Trophoblast cell (in vitro differentiated cells and primary cell): Measurements from ENCODE around the gene CNN3.
A peak's percentile ranks its signal among the peaks of the same experiment; 100 is the strongest.

Source experiments
- DNase-seq, 2 donors: peaks; one replicate each; pipeline ENCODE4 v3.0.0-alpha.2; 2016
- H2AFZ ChIP-seq: 2 replicates; pipeline ENCODE4 v1.6.1; 2013; ENCODE audit warnings: low read length, moderate library complexity, mild to moderate bottlenecking; ENCODE audit not compliant: insufficient read depth, poor library complexity
- H2AK5ac ChIP-seq: 2 replicates; pipeline ENCODE4 v1.6.1; 2013; ENCODE audit warnings: mild to moderate bottlenecking, low read length
- H2BK120ac ChIP-seq: 2 replicates; pipeline ENCODE4 v1.6.1; 2013; ENCODE audit warnings: low read length, mild to moderate bottlenecking, moderate library complexity; ENCODE audit not compliant: insufficient read depth, poor library complexity
- H2BK12ac ChIP-seq: 2 replicates; pipeline ENCODE4 v1.6.1; 2013; ENCODE audit warnings: mild to moderate bottlenecking, low read length, moderate library complexity
- H2BK5ac ChIP-seq: 2 replicates; pipeline ENCODE4 v1.6.1; 2013; ENCODE audit warnings: low read length, low read depth, moderate library complexity, mild to moderate bottlenecking; ENCODE audit not compliant: poor library complexity
- H3K14ac ChIP-seq: 2 replicates; pipeline ENCODE4 v1.6.1; 2013; ENCODE audit warnings: mild to moderate bottlenecking, low read length
- H3K18ac ChIP-seq: 2 replicates; pipeline ENCODE4 v1.6.1; 2013; ENCODE audit warnings: mild to moderate bottlenecking, low read length
- H3K23ac ChIP-seq: 2 replicates; pipeline ENCODE4 v1.6.1; 2013; ENCODE audit warnings: low read length
- H3K27ac ChIP-seq: 2 replicates; pipeline ENCODE4 v1.5.1; 2013; ENCODE audit warnings: low read depth, mild to moderate bottlenecking, inconsistent platforms, low read length, moderate library complexity
- H3K27me3 ChIP-seq: 2 replicates; pipeline ENCODE4 v1.6.1; 2013; ENCODE audit warnings: inconsistent platforms, mild to moderate bottlenecking, low read length, moderate library complexity; ENCODE audit not compliant: insufficient read depth
- H3K36me3 ChIP-seq, 2 experiments: 1 replicate in 1 of 2; 2 replicates in 1 of 2; pipeline ENCODE4 v1.6.1; 2013; ENCODE audit warnings: low read length in 2 of 2, mild to moderate bottlenecking in 2 of 2, moderate library complexity in 1 of 2; ENCODE audit not compliant: insufficient read depth in 2 of 2, control insufficient read depth in 1 of 2
- H3K4ac ChIP-seq: 2 replicates; pipeline ENCODE4 v1.6.1; 2013; ENCODE audit warnings: low read depth, mild to moderate bottlenecking, low read length, moderate library complexity
- H3K4me1 ChIP-seq, 2 experiments: 1 replicate in 1 of 2; 2 replicates in 1 of 2; pipeline ENCODE4 v1.6.1; 2013; ENCODE audit warnings: low read length in 2 of 2, mild to moderate bottlenecking in 2 of 2, moderate library complexity in 1 of 2; ENCODE audit not compliant: insufficient read depth in 2 of 2, control insufficient read depth in 1 of 2
- H3K4me2 ChIP-seq: 2 replicates; pipeline ENCODE4 v1.6.1; 2013; ENCODE audit warnings: inconsistent platforms, mild to moderate bottlenecking, low read length, moderate library complexity
- H3K4me3 ChIP-seq: 2 replicates; pipeline ENCODE4 v1.5.1; 2013; ENCODE audit warnings: mild to moderate bottlenecking, low read depth, low read length, inconsistent platforms
- H3K79me1 ChIP-seq: one replicate; pipeline ENCODE4 v1.6.1; 2013; ENCODE audit warnings: low read length
- H3K79me2 ChIP-seq: 2 replicates; pipeline ENCODE4 v1.6.1; 2013; ENCODE audit warnings: low read length, mild to moderate bottlenecking; ENCODE audit not compliant: control insufficient read depth, insufficient read depth, poor library complexity
- H3K9ac ChIP-seq: 2 replicates; pipeline ENCODE4 v1.6.1; 2013; ENCODE audit warnings: mild to moderate bottlenecking, low read length
- H3K9me3 ChIP-seq: 2 replicates; pipeline ENCODE4 v1.6.1; 2013; ENCODE audit warnings: low read depth, mild to moderate bottlenecking, control low read depth, inconsistent platforms, low read length; ENCODE audit not compliant: insufficient read depth
- H4K12ac ChIP-seq: 2 replicates; pipeline ENCODE4 v1.6.1; 2013; ENCODE audit warnings: low read depth, mild to moderate bottlenecking, low read length, moderate library complexity
- H4K8ac ChIP-seq: 2 replicates; pipeline ENCODE4 v1.6.1; 2013; ENCODE audit warnings: low read depth, mild to moderate bottlenecking, low read length, moderate library complexity
- H4K91ac ChIP-seq: one replicate; pipeline ENCODE4 v1.6.1; 2013; ENCODE audit warnings: low read depth, mild to moderate bottlenecking, low read length, moderate library complexity
- WGBS: extraction: QIAGEN DNeasy Blood & Tissue Kit; methylation state at CpG from one replicate; pipeline ENCODE4 v1.1.7; 2013; ENCODE audit warnings: missing lambda C conversion rate; ENCODE audit not compliant: insufficient read length, insufficient coverage; ENCODE audit errors: extremely low coverage; 5-methylcytosine and 5-hydroxymethylcytosine counted together

The CNN3 gene

GRCh38 chr1:94907136-94907535 lies 19.8 kb downstream of the CNN3 start:
- peak in 1 of 2 donors; percentile 48 for DNase-seq
- Histone ChIP-seq H2AK5ac (no peak overlapping the region), H3K23ac (no peak overlapping the region), H3K4me3 (no peak overlapping the region), H4K12ac (no peak overlapping the region), H3K79me1 (no peaks in the 10 kb centered on the region), H3K4ac (no peak overlapping the region), H2AFZ (no peak overlapping the region), H3K79me2 (peaks cover 29% of the 10 kb centered on the region), H2BK12ac (no peak overlapping the region), H3K4me1 (peaks cover 10 to 21% of the 10 kb centered on the region in 2 experiments), H4K91ac (no peak overlapping the region), H3K4me2 (no peak overlapping the region), H3K14ac (no peak overlapping the region), H3K9me3 (no peaks in the 10 kb centered on the region), H3K27me3 (no peaks in the 10 kb centered on the region), H3K18ac (no peak overlapping the region), H3K9ac (no peak overlapping the region), H3K36me3 (peaks cover 8 to 10% of the 10 kb centered on the region in 2 experiments), H4K8ac (no peak overlapping the region), H2BK5ac (no peak overlapping the region), H2BK120ac (no peak overlapping the region), H3K27ac (no peak overlapping the region)
- WGBS, result no CpG with 5 or more reads among the region's 3 CpGs

- no peak overlapping the region for H3K4ac ChIP-seq
- H3K4me1 ChIP-seq, result peaks cover 10 to 22% of the 10 kb centered on the region in 2 experiments
- no peak overlapping the region for H3K9ac ChIP-seq
- H3K14ac ChIP-seq, result no peak overlapping the region
- no peak overlapping the region for H2BK5ac ChIP-seq
- H3K27ac ChIP-seq, result no peak overlapping the region
- H4K12ac ChIP-seq, result no peak overlapping the region
- peaks cover 10 to 14% of the 10 kb centered on the region in 2 experiments for H3K36me3 ChIP-seq
- DNase-seq, result no peak
- no peaks in the 10 kb centered on the region for H3K27me3 ChIP-seq
- H2BK120ac ChIP-seq, result no peak overlapping the region
- no peak overlapping the region for H2AK5ac ChIP-seq
- no peak overlapping the region for H4K91ac ChIP-seq
- no peak overlapping the region for H3K4me3 ChIP-seq
- no peak overlapping the region for H3K23ac ChIP-seq
- H3K79me1 ChIP-seq, result no peaks in the 10 kb centered on the region
- H3K9me3 ChIP-seq, result no peaks in the 10 kb centered on the region
- WGBS, result no CpG with 5 or more reads among the region's 5 CpGs
- no peak overlapping the region for H2BK12ac ChIP-seq
- H3K79me2 ChIP-seq, result peaks cover 25% of the 10 kb centered on the region
- no peak overlapping the region for H3K4me2 ChIP-seq
- no peak overlapping the region for H3K18ac ChIP-seq
- no peak overlapping the region for H4K8ac ChIP-seq
- no peak overlapping the region for H2AFZ ChIP-seq
Observed at GRCh38 chr1:94906382-94906781, 20.5 kb downstream of the CNN3 start.

- Histone ChIP-seq H3K18ac (no peak overlapping the region), H3K14ac (no peak overlapping the region), H3K23ac (no peak overlapping the region), H3K4me3 (no peak overlapping the region), H4K8ac (no peak overlapping the region), H3K36me3 (peaks cover 15 to 16% of the 10 kb centered on the region in 2 experiments), H4K12ac (no peak overlapping the region), H3K27ac (no peak overlapping the region), H2AFZ (no peak overlapping the region), H3K9me3 (no peaks in the 10 kb centered on the region), H3K4me1 (peaks cover 10 to 19% of the 10 kb centered on the region in 2 experiments), H2BK120ac (no peak overlapping the region), H2BK5ac (no peak overlapping the region), H2BK12ac (no peak overlapping the region), H3K9ac (no peak overlapping the region), H4K91ac (no peak overlapping the region), H2AK5ac (no peak overlapping the region), H3K27me3 (no peaks in the 10 kb centered on the region), H3K79me1 (no peaks in the 10 kb centered on the region), H3K4me2 (no peak overlapping the region), H3K4ac (peak overlapping the region; percentile 88), H3K79me2 (peaks cover 21% of the 10 kb centered on the region)
- no CpG with 5 or more reads among the region's 4 CpGs for WGBS
- no peak for DNase-seq
Observed at GRCh38 chr1:94905207-94905606, 21.7 kb downstream of the CNN3 start.

GRCh38 chr1:94903280-94904009 lies 23.5 kb downstream of the CNN3 start:
- no CpG with 5 or more reads among the region's 7 CpGs for WGBS
- Histone ChIP-seq H3K79me1 (no peaks in the 10 kb centered on the region), H3K23ac (no peak overlapping the region)

More at GRCh38 chr1:94903280-94904009, 23.5 kb downstream of the CNN3 start:
- Histone ChIP-seq H4K91ac (no peak overlapping the region), H2BK12ac (no peak overlapping the region), H3K4me3 (no peak overlapping the region), H3K9me3 (no peaks in the 10 kb centered on the region), H4K8ac (no peak overlapping the region), H2AK5ac (no peak overlapping the region), H3K36me3 (peaks cover 12 to 23% of the 10 kb centered on the region in 2 experiments), H3K9ac (no peak overlapping the region), H4K12ac (no peak overlapping the region), H2BK120ac (no peak overlapping the region), H3K79me2 (peaks cover 14% of the 10 kb centered on the region), H2AFZ (no peak overlapping the region), H3K4ac (no peak overlapping the region), H3K4me2 (no peak overlapping the region), H3K18ac (no peak overlapping the region), H3K27me3 (no peaks in the 10 kb centered on the region), H3K14ac (no peak overlapping the region), H2BK5ac (no peak overlapping the region), H3K27ac (no peak overlapping the region), H3K4me1 (peaks cover 4 to 12% of the 10 kb centered on the region in 2 experiments)
- no peak for DNase-seq
